RWPE1 (cell line): ENCODE measurements around the gene RASAL3.
A peak's percentile ranks its signal among the peaks of the same experiment; 100 is the strongest.

ENCODE experiments used
- CTCF ChIA-PET: fragments of 350-600 bp; sonication (Branson Sonifier 250); formaldehyde crosslinking; extraction: SDS; loops from one replicate; lab custom pipeline; 2021; lab: Yijun Ruan, JAX
- POLR2A ChIA-PET: fragments of 400-600 bp; formaldehyde crosslinking; extraction: SDS; loops from one replicate; lab custom pipeline; 2020; ENCODE audit warnings: antibody characterized with exemption; ENCODE audit not compliant: low non-redundant PET; lab: Yijun Ruan, JAX
- DNase-seq: peaks from one replicate; pipeline ENCODE4 v3.0.0; 2012; ENCODE audit warnings: low spot score
- H3K27ac ChIP-seq: fragments of 450-650 bp; 2 replicates; pipeline ENCODE4 v1.5.1; 2017
- TF ChIP-seq, protein P1 (sequence below): fragments of 450-650 bp; conservative IDR thresholded peaks from 2 replicates; pipeline ENCODE4 v1.5.1; 2017; ENCODE audit warnings: low read depth, mild to moderate bottlenecking

Gene RASAL3

GRCh38 chr19:15453906-15454860 lies 10.2 kb downstream of the RASAL3 start:
- ChIA-PET CTCF (interaction anchor here (0.6 to 0.7 kb wide), 3 partner anchors 22 to 83 kb away, joined by 3 read pairs; no protein-coding TSS in a partner anchor), POLR2A (no interaction called here)
- H3K27ac ChIP-seq: no peak overlapping the region
- TF ChIP-seq, protein P1, sequence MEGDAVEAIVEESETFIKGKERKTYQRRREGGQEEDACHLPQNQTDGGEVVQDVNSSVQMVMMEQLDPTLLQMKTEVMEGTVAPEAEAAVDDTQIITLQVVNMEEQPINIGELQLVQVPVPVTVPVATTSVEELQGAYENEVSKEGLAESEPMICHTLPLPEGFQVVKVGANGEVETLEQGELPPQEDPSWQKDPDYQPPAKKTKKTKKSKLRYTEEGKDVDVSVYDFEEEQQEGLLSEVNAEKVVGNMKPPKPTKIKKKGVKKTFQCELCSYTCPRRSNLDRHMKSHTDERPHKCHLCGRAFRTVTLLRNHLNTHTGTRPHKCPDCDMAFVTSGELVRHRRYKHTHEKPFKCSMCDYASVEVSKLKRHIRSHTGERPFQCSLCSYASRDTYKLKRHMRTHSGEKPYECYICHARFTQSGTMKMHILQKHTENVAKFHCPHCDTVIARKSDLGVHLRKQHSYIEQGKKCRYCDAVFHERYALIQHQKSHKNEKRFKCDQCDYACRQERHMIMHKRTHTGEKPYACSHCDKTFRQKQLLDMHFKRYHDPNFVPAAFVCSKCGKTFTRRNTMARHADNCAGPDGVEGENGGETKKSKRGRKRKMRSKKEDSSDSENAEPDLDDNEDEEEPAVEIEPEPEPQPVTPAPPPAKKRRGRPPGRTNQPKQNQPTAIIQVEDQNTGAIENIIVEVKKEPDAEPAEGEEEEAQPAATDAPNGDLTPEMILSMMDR: no peak
- DNase-seq: no peak

DNA sequence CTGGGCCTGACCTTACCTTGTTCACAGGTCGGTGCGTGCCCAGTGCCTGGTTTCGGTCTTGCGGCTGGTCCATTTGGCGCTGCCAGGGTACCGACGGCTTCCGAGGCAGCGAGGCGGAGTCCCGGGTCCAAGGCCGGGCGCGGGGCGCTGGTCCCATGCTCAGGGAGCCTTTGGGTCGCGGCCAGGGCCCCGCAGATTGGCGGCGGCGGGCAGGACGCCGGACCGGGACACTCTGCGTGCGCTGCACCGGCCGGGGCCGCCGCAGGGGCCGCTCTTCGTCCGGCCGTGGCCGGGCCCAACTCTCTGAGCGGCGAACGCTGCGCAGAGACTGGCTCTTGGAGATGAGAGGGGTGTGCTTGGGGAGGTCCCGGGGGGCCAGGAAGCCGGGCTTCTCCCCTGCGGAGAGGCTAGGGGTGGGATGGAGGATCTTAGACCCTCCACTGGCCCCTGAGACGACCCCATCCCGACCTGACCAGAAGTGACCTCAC lies 11.2 kb downstream of the RASAL3 start:
- no peak for DNase-seq
- CTCF ChIA-PET: interaction anchor here (0.5 kb wide), 1 partner anchor 14 kb away, joined by 3 read pairs; no protein-coding TSS in a partner anchor

GRCh38 chr19:15452111-15453047 lies 12.0 kb downstream of the RASAL3 start:
- peak overlapping the region; percentile 71 for H3K27ac ChIP-seq
- DNase-seq: peak; percentile 96
- ChIA-PET CTCF (interaction anchor here (0.5 kb wide), 2 partner anchors 15 to 103 kb away, joined by 3 to 8 read pairs; no protein-coding TSS in a partner anchor), POLR2A (no interaction called here)
- TF ChIP-seq, protein P1: no peak

More for the DNA sequence above, 11.2 kb downstream of the RASAL3 start:
- TF ChIP-seq, protein P1: peak; percentile 51; the same call in 1 of the 2 replicates
- H3K27ac ChIP-seq: peak overlapping the region; percentile 71
- POLR2A ChIA-PET: no interaction called here

DNA sequence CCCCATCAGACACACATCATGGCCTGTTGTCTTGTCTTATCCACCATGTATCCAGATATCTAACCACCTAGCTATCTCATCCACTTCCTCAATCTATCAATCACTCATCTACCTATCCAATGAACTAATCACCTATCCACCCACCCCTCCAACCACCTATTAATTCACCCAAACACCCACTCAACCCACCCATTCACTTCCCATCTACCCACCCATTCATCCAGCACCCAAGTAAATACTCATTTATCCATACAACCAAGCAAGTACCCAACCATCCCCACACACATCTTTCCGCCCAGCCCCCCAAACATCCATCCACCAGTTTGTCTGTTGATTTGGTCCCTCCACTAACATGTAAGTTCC lies 13.8 kb downstream of the RASAL3 start:
- CTCF ChIA-PET: interaction anchor here (0.8 kb wide), 1 partner anchor 81 kb away, joined by 3 read pairs; no protein-coding TSS in a partner anchor
- POLR2A ChIA-PET: interaction anchor here (0.6 kb wide), 1 partner anchor 15 kb away, joined by 3 read pairs; no protein-coding TSS in a partner anchor
- TF ChIP-seq, protein P1: no peak

DNA sequence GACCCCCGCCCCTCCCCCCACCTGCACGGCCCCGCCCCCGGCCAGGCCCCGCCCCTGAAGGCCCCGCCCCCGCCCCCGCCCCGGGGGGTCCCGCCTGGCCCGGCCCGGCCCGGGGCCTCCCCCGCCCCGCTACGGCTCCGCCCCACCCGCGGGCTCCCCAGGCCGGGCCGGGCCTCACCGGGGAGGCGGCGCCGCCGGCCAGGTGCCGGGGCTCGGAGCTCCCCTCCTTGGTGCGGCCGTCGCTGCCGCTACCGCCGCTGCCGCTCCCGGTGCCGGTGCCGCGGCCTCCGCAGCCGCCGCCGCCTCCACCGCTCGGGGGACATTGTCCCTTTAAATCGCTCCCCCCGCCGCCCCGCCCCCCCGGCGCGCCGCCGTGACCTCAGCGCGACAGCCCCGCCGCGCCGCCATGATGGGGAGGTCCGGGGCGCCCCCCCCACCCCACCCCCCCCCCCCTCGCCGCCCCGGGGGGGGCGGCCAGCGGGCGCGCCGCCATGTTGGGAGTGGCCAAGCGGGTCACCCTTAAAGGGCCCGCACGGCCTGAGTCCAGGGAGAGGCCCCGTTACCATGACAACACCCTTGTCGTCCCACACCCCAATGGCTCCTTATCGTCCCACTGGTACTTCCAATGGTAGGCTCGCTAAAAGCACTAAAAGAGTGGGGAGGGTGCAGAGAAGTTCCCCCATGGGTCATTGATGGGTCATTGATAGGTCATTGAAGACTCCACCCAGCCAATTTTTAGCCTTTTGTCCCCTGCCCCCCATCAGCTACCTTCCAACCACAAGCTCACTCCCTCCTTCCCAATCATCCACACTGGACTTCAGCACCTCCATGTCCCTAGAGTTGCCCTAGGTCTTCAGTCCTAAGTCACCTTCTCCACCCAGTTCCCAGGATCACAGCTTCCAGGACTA lies 14.5 kb downstream of the RASAL3 start, which contains the start of gene WIZ:
TSS of gene WIZ (minus strand) at position 337 of the 908 bp plus-strand sequence. CDS start 1,649 bp downstream, outside the sequence.
- peak; percentile 95 for DNase-seq
- ChIA-PET CTCF (interaction anchor here (0.8 kb wide), 1 partner anchor 81 kb away, joined by 3 read pairs; no protein-coding TSS in a partner anchor), POLR2A (no interaction called here)
- H3K27ac ChIP-seq: peak within 1 kb of the TSS; percentile 73
- TF ChIP-seq, protein P1: no peak

More for the DNA sequence above, 13.8 kb downstream of the RASAL3 start:
- H3K27ac ChIP-seq: peak overlapping the region; percentile 73
- no peak for DNase-seq
